ENCODE data around the gene GLRX. TPM values are rescaled to one million over a fixed set of nuclear protein-coding genes. Genes with fewer than 3 reads are reported as not detected.

Gene GLRX
- total and polyA plus RNA-seq, 2 of the 13 experiments (the other 11 are each of a cell fraction or from before 2014, with no cell fraction given), result 63.8 to 499 TPM

DNA sequence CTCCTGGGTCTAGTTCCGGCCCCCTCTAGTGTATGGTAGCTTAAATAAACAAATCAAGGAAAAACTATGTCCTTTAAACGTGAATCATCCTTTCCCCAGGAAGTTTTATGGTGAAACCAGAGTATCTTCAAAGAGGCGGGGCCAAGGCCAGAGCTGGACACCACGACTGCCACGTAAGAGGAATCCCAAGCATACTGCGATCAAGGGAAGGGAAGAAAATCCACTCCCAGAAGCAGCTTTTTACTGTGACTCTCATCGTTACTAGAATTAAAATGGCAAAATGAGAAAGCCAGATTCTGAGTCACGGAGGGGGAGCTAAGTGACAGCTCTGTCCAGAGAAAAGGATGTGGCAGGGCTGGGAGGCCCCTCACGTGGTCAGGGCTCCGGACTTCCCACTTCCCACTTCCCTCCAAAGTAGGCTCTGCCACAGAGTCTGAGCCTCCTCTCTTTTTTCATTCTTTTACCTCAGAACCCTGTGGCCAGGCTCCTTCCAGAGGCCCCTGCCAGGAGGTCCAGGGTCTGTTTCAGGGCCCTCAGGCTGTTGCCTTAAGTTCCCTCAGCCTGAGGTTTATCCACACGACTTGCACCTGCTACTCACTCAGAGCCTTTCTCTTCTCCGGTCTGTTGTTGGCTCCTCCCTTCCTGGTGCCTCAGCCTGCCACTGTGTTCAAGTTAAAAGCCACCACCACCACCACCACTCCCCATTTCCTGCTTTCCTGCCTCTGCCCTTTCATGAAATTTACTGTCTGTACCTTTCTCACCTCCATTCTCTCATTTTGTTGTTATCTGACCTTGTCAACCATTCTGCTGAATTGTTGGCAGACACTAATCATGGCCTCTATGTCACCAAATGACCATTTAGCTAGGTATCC is 1.4 kb upstream of the GLRX start (continued):
- TF ChIP-seq, protein P1, sequence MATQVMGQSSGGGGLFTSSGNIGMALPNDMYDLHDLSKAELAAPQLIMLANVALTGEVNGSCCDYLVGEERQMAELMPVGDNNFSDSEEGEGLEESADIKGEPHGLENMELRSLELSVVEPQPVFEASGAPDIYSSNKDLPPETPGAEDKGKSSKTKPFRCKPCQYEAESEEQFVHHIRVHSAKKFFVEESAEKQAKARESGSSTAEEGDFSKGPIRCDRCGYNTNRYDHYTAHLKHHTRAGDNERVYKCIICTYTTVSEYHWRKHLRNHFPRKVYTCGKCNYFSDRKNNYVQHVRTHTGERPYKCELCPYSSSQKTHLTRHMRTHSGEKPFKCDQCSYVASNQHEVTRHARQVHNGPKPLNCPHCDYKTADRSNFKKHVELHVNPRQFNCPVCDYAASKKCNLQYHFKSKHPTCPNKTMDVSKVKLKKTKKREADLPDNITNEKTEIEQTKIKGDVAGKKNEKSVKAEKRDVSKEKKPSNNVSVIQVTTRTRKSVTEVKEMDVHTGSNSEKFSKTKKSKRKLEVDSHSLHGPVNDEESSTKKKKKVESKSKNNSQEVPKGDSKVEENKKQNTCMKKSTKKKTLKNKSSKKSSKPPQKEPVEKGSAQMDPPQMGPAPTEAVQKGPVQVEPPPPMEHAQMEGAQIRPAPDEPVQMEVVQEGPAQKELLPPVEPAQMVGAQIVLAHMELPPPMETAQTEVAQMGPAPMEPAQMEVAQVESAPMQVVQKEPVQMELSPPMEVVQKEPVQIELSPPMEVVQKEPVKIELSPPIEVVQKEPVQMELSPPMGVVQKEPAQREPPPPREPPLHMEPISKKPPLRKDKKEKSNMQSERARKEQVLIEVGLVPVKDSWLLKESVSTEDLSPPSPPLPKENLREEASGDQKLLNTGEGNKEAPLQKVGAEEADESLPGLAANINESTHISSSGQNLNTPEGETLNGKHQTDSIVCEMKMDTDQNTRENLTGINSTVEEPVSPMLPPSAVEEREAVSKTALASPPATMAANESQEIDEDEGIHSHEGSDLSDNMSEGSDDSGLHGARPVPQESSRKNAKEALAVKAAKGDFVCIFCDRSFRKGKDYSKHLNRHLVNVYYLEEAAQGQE (IDR thresholded peaks at IDR 0.05; ENCODE audit: borderline replicate concordance in 1 of 2, low read depth in 1 of 2, low read length in 2 of 2), result peak in 1 of 2 experiments; percentile 41; a peak in 1 of 4 replicates
- TF ChIP-seq ZFP37 (CRISPR knock-in tag; IDR thresholded peaks at IDR 0.05; ENCODE audit: borderline replicate concordance) (0 out of 2 replicates have a peak, but pooled peaks have one; percentile 42), PAXIP1 (CRISPR knock-in tag; conservative IDR thresholded peaks at IDR 0.05) (peak; percentile 75), ZFX (CRISPR knock-in tag; IDR thresholded peaks at IDR 0.05; ENCODE audit: low read depth) (peak; percentile 62), ZNF776 (CRISPR knock-in tag; IDR thresholded peaks at IDR 0.05) (no peak), POLR2AphosphoS5 (IDR thresholded peaks at IDR 0.05; ENCODE audit: low read depth, low read length) (0 out of 2 replicates have a peak, but pooled peaks have one; percentile 38), ZNF441 (CRISPR knock-in tag; IDR thresholded peaks at IDR 0.05; ENCODE audit: borderline replicate concordance) (0 out of 2 replicates have a peak, but pooled peaks have one; percentile 36), MBD4 (IDR thresholded peaks at IDR 0.05; ENCODE audit: borderline replicate concordance, low read length) (0 out of 2 replicates have a peak, but pooled peaks have one; percentile 25), ZSCAN31 (CRISPR knock-in tag; IDR thresholded peaks at IDR 0.05; ENCODE audit: low read depth) (no peak), ZBTB4 (CRISPR knock-in tag; IDR thresholded peaks at IDR 0.05; ENCODE audit: borderline replicate concordance) (no peak)
- TF ChIP-seq, protein P2, sequence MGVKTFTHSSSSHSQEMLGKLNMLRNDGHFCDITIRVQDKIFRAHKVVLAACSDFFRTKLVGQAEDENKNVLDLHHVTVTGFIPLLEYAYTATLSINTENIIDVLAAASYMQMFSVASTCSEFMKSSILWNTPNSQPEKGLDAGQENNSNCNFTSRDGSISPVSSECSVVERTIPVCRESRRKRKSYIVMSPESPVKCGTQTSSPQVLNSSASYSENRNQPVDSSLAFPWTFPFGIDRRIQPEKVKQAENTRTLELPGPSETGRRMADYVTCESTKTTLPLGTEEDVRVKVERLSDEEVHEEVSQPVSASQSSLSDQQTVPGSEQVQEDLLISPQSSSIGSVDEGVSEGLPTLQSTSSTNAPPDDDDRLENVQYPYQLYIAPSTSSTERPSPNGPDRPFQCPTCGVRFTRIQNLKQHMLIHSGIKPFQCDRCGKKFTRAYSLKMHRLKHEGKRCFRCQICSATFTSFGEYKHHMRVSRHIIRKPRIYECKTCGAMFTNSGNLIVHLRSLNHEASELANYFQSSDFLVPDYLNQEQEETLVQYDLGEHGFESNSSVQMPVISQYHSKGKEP (CRISPR knock-in tag; IDR thresholded peaks at IDR 0.05), result no peak
- TF ChIP-seq, protein P3, sequence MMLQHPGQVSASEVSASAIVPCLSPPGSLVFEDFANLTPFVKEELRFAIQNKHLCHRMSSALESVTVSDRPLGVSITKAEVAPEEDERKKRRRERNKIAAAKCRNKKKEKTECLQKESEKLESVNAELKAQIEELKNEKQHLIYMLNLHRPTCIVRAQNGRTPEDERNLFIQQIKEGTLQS (CRISPR knock-in tag; IDR thresholded peaks at IDR 0.05), result 0 out of 2 replicates have a peak, but pooled peaks have one; percentile 11

All from HepG2 (cell line).